A673 (cell line): ENCODE results near the gene FAM180B. TPM values are rescaled to one million over a fixed set of nuclear protein-coding genes. Genes with fewer than 3 reads are reported as not detected.
A peak's percentile ranks its signal among the peaks of the same experiment; 100 is the strongest.

ENCODE experiments used
- BruUV-seq: library from RNA; stranded (reverse); fragments of 400-500 nt; replicated peaks from 2 replicates; lab custom pipeline; 2021; lab: Mats Ljungman, UMichigan
- CTCF ChIA-PET: fragments of 300-600 bp; sonication (Branson Sonifier 250); formaldehyde crosslinking; loops from one replicate; lab custom pipeline; 2022; ENCODE audit warnings: antibody characterized with exemption; lab: Charles Lee
- POLR2A ChIA-PET: fragments of 300-600 bp; sonication (Branson Sonifier 250); formaldehyde crosslinking; loops from one replicate; lab custom pipeline; 2022; ENCODE audit warnings: antibody characterized with exemption; ENCODE audit not compliant: low non-redundant PET; lab: Charles Lee
- DNase-seq: peaks from one replicate; pipeline ENCODE4 v3.0.0-alpha.2; 2015; ENCODE audit warnings: low spot score
- H3K27ac ChIP-seq: fragments of 200-600 bp; sonication (generic); 2 replicates; pipeline ENCODE4 v1.5.1; 2016; ENCODE audit warnings: mixed run types, low read depth, mild to moderate bottlenecking, mixed read lengths, antibody characterized with exemption, low read length; ENCODE audit not compliant: poor library complexity, severe bottlenecking
- H3K27me3 ChIP-seq: fragments of 200-600 bp; sonication (generic); replicated peaks from 2 replicates; pipeline ENCODE4 v1.6.1; 2017; ENCODE audit warnings: mixed run types, low read depth, mild to moderate bottlenecking, mixed read lengths, antibody characterized with exemption, low read length; ENCODE audit not compliant: insufficient read depth, poor library complexity
- H3K36me3 ChIP-seq: fragments of 200-600 bp; sonication (generic); 2 replicates; pipeline ENCODE4 v1.6.1; 2016; ENCODE audit warnings: mixed run types, mild to moderate bottlenecking, mixed read lengths, antibody characterized with exemption, low read length; ENCODE audit not compliant: insufficient read depth, poor library complexity, severe bottlenecking
- H3K4me1 ChIP-seq: fragments of 200-600 bp; sonication (generic); 2 replicates; pipeline ENCODE4 v1.6.1; 2017; ENCODE audit warnings: mixed run types, mild to moderate bottlenecking, mixed read lengths, antibody characterized with exemption, low read length; ENCODE audit not compliant: insufficient read depth, poor library complexity, severe bottlenecking
- H3K4me3 ChIP-seq: fragments of 200-600 bp; sonication (generic); 2 replicates; pipeline ENCODE4 v1.5.1; 2016; ENCODE audit warnings: low read depth, mixed run types, mild to moderate bottlenecking, mixed read lengths, low read length; ENCODE audit not compliant: poor library complexity, severe bottlenecking
- H3K9me3 ChIP-seq: fragments of 200-600 bp; sonication (generic); 2 replicates; pipeline ENCODE4 v1.6.1; 2016; ENCODE audit warnings: mixed run types, low read depth, mild to moderate bottlenecking, mixed read lengths, antibody characterized with exemption, low read length; ENCODE audit not compliant: poor library complexity, severe bottlenecking
- CTCF ChIP-seq: fragments of 300-800, 200-600 bp; sonication (generic); conservative IDR thresholded peaks from 2 replicates; pipeline ENCODE4 v1.5.1; 2017; ENCODE audit warnings: low read depth, mild to moderate bottlenecking, antibody characterized with exemption, low read length, moderate library complexity, mixed read lengths
- EZH2 ChIP-seq: fragments of 200-600 bp; sonication (generic); IDR thresholded peaks from 2 replicates; pipeline ENCODE4 v1.6.1; 2017; ENCODE audit warnings: borderline replicate concordance, low read depth, mild to moderate bottlenecking, mixed read lengths, antibody characterized with exemption, low read length; ENCODE audit not compliant: poor library complexity, severe bottlenecking
- intact Hi-C: fragments of 100-400 bp; cut with micrococcal nuclease; formaldehyde crosslinking; loops from one replicate; pipeline ENCODE4 v1.10.0; 2022; ENCODE audit not compliant: unreplicated experiment
- total RNA-seq: library from RNA; stranded (reverse); gene quantifications from 2 replicates; pipeline ENCODE4 v1.2.3, GENCODE V29; 2021

FAM180B gene
- total RNA-seq, 1 experiment from 2014 or later: 0.62 TPM

GRCh38 chr11:47616726-47617416 lies 30.4 kb downstream of the FAM180B start:
- Histone ChIP-seq H3K4me1 (no peaks in the 10 kb centered on the region), H3K27me3 (no peaks in the 10 kb centered on the region), H3K9me3 (no peaks in the 10 kb centered on the region), H3K36me3 (peaks cover 47% of the 10 kb centered on the region), H3K27ac (no peak overlapping the region), H3K4me3 (no peak overlapping the region)
- ChIA-PET CTCF (interaction anchor here (0.6 to 1.5 kb wide), 4 partner anchors 8 to 491 kb away, joined by 4 to 13 read pairs (median 8); no protein-coding TSS in a partner anchor), POLR2A (interaction anchor here (0.5 kb wide), 1 partner anchor 16 kb away, joined by 3 read pairs; no protein-coding TSS in a partner anchor)
- intact Hi-C loops: loop anchor here (2.0 kb wide), 1 partner anchor 242 kb away; no protein-coding TSS in a partner anchor
- TF ChIP-seq CTCF (peak; percentile 93), EZH2 (no peak)
- BruUV-seq: no TSS peak
- peak; percentile 82 for DNase-seq

- ChIA-PET POLR2A (no interaction called here), CTCF (interaction anchor here (0.6 to 1.5 kb wide), 3 partner anchors 179 to 491 kb away, joined by 4 to 10 read pairs (median 5); no protein-coding TSS in a partner anchor)
- Histone ChIP-seq H3K27me3 (no peaks in the 10 kb centered on the region), H3K9me3 (no peaks in the 10 kb centered on the region), H3K36me3 (peaks cover 52% of the 10 kb centered on the region), H3K4me1 (no peaks in the 10 kb centered on the region), H3K27ac (no peak overlapping the region), H3K4me3 (no peak overlapping the region)
- TSS peak; percentile 11 for BruUV-seq
- intact Hi-C loops: loop anchor here (2.0 kb wide), 1 partner anchor 243 kb away; no protein-coding TSS in a partner anchor
- TF ChIP-seq EZH2 (no peak), CTCF (no peak; the same call in 1 of the 2 replicates)
- DNase-seq: no peak
Measured at GRCh38 chr11:47617417-47617809, 30.9 kb downstream of the FAM180B start.

- TF ChIP-seq CTCF (no peak), EZH2 (no peak)
- Histone ChIP-seq H3K9me3 (no peaks in the 10 kb centered on the region), H3K4me3 (no peak overlapping the region), H3K27me3 (no peaks in the 10 kb centered on the region), H3K36me3 (peaks cover 84% of the 10 kb centered on the region), H3K27ac (no peak overlapping the region), H3K4me1 (no peaks in the 10 kb centered on the region)
- intact Hi-C loops: no loop called here
- no TSS peak for BruUV-seq
- ChIA-PET CTCF (no interaction called here), POLR2A (no interaction called here)
- no peak for DNase-seq
Measured at GRCh38 chr11:47620836-47621378, 34.4 kb downstream of the FAM180B start.
